CD1c-positive myeloid dendritic cell (primary cell): ENCODE measurements around the gene TRPM2.
"Not testable (repeated sequence)": the region's sequence is repeated elsewhere in the genome, so short reads cannot be mapped to it uniquely, and the experiment has no call there.

ENCODE experiments used
- DNase-seq: peaks from one replicate; pipeline ENCODE4 v3.0.0-alpha.2; 2016; ENCODE audit errors: extremely low spot score

The TRPM2 gene

DNA sequence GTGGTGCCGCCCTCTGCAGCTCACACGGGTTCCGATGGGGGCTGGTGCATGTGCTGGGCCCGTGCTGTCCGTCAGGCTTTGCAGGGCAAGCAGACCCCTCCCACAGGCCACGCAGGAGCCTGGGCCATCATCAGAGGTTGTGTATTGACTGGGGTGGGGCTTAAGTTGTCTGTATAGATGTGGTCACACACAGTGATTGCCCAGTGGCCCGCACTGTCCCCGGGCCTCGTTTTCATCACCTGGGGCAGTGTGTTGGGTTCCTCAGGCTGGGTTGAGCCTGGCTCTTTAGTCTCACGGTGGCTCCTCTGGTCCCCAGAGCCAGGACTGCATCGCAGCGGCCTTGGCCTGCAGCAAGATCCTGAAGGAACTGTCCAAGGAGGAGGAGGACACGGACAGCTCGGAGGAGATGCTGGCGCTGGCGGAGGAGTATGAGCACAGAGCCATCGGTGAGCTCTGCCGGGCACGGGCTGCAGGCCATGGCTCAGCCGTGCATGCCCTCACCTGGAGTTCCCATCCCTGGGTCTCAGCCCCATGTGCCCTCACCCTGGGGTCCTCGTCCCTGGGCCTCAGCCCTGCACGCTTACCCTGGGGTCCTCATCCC lies 44.1 kb downstream of the TRPM2 start:
- DNase-seq: no peak

- DNase-seq: no peak
These were observed 45.1 kb downstream of the TRPM2 start for GRCh38 chr21:44398499-44398898.

GRCh38 chr21:44399151-44399954 lies 45.9 kb downstream of the TRPM2 start:
- DNase-seq: no peak

- no peak for DNase-seq
These were observed 46.8 kb downstream of the TRPM2 start for GRCh38 chr21:44399955-44400790.

GRCh38 chr21:44400791-44401385 lies 47.5 kb downstream of the TRPM2 start:
- DNase-seq: no peak

DNA sequence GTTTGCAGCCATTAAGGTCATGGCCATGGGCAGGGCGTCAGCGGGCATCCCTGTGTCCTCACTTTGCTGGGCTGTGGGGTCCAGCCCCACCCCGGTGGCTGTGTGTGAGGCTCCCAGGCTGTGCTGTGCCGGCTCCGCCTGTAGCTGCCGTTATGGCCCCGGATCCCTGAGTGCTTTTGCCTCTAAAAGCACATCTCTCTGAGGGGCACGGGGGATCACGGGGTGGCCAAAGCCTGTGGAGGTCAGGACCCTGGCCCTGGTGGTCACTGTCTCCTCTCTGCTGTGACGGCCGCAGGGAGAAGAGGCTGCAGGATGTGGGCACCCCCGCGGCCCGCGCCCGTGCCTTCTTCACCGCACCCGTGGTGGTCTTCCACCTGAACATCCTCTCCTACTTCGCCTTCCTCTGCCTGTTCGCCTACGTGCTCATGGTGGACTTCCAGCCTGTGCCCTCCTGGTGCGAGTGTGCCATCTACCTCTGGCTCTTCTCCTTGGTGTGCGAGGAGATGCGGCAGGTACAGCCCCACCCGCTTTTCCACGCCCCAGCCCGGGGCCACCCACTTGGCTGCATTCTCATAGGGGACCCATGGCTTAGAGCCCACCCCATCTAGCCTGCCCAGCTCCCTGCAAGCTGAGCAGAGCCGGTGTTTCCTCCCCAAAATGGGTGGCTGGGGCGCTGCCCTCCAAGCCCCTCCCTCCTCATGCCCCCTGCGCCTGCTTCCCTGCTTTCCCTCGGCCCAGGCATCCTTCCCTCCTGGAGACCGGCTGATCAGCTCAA lies 48.2 kb downstream of the TRPM2 start:
- DNase-seq: no peak

GRCh38 chr21:44402323-44403105 lies 49.1 kb downstream of the TRPM2 start:
- DNase-seq: no peak

- no peak for DNase-seq
These were observed 49.9 kb downstream of the TRPM2 start for GRCh38 chr21:44403106-44404020.

DNA sequence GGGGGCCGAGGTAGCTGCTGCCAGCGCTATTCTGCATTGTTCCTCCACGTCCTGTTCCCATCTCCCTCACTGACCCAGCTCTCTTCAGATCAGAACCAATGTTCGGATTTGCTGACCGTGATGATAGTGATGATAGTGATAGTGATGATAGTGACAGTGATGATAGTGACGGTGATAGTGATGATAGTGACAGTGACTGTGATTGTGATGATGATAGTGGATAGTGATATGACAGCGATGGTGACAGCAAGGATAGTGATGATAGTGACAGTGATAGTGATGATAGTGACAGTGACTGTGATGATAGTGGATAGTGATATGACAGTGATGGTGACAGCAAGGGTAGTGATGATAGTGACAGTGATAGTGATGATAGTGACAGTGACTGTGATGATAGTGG lies 51.1 kb downstream of the TRPM2 start:
- DNase-seq: not testable (repeated sequence)

DNA sequence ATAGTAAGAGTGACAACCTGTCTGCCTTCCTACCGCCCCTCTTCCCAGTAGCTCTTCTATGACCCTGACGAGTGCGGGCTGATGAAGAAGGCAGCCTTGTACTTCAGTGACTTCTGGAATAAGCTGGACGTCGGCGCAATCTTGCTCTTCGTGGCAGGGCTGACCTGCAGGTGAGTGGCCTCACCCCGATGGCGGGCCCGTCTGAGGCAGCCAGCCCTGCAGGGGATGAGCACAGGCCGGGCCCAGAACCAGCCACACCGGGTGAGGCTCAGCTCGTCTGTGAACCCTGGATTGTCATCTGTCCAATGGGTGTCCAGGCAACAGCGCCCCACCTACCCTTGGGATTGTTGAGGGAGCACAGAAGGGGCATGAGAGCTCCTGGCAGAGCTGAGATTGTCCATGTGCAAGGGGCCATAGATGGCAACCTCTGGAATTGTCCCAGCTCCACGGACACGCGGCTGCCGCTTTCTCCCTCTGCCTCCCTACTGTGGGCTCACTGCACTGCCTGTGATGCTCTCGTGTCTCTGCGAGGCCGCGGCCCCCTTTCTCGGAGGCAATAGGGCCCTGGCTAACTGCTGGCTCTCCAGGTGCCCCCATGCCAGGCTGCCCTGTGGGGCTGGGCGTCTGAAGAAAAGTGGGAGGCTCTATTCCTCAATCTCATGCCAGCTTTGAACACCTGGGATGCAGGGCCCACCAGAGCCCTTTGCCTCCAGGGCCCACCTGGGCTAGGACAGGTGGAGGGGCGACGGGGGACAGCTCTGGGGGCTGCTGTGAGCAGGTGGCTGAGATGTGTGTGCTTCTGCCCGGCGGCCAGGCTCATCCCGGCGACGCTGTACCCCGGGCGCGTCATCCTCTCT lies 51.9 kb downstream of the TRPM2 start:
- DNase-seq: no peak

- no peak for DNase-seq
These were observed 52.8 kb downstream of the TRPM2 start for GRCh38 chr21:44405948-44406872.

DNA sequence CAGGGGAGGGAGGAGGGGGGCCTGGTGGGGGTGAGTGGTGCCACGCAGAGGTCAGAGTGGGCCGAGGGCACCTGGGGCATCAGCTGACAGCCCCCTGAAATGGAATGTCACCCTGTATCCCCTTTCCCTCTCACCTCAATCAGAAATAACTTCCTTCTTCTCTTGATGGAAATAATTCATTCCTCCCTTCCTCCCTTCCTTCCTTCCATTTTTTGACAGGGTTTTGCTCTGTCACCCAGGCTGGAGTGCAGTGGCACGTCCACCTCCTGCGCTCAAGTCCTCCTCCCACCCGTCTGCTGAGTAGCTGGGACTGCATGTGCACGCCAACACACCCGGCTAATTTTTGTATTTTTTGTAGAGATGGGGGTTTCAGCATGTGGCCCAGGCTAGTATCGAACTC lies 53.5 kb downstream of the TRPM2 start:
- DNase-seq: no peak

GRCh38 chr21:44407493-44407892 lies 54.1 kb downstream of the TRPM2 start:
- peak; percentile 68 for DNase-seq

GRCh38 chr21:44408226-44408625 lies 54.8 kb downstream of the TRPM2 start:
- no peak for DNase-seq

DNA sequence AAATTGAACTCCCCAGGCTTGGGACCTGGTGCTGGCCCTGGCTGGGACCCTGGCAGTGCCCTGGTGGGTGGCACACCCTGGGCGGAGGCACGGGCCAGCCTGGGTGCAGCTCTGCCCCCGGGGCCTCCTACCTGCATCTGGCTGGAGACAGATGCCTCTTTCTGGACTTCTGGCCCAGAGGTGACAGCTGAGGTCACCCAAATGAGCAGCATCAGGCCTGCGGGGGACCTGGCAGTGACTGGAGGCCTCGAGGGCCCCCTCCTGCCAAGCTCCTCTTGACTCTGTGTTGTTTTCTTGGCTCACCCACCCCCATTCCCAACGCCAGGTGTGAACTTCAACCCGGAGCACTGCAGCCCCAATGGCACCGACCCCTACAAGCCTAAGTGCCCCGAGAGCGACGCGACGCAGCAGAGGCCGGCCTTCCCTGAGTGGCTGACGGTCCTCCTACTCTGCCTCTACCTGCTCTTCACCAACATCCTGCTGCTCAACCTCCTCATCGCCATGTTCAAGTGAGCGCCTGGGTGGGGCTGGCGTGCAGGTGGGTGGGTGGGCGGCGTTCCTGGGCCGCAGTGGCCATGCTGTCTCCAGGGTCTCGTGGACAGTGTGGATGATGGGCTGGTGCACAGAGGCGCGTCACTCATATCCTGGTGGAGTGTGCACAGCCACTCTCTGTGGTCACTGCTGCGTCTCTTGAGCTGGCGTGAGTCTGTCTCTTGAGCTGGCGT lies 60.3 kb downstream of the TRPM2 start:
- no peak for DNase-seq

DNA sequence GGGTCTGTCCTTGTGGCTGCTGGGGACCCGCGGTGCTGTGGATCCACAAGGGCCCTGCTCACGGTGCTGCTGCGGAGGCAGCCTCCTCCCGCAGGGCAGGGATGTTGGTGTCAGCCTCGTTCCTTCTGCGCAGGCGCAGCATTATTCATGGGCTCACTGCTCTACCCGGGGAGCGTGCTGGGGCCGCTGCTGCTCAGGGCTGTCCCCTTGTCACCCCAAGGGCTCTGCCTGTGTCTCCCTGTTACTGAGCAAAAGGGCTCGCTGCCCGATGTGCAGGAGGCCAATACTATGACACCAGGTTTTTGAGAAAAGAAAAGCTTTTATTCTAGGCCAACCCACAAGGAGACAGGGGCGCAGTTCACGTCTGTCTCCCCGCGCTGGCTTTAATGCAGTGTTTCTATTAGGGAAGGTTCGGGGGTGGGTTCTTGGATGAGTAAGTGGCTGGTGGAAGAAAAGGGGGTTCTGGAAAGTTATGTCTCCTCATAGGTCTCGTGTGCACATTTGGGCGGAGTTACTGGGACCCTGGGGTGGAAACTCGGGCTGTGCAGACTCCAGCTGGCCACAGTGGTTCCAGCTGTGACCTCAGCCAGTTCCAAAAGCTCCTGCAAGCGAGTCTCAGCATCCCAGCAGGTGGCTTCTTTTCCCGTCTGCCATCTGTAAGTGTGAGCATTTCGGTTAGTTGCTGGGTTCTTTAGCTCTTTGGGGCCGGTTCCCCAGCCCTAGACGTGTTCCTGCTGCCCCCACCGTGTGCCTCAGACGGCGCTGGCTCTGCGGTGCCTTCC lies 61.1 kb downstream of the TRPM2 start:
- DNase-seq: no peak
